GM18907 (cell line): Measurements from ENCODE around the gene NPAS3.

Experiments used
- ATAC-seq: cut with Tn5 transposase; IDR thresholded peaks from one replicate; pipeline ENCODE4 v1.9.1; 2021; ENCODE audit warnings: mild to moderate bottlenecking, moderate library complexity; ENCODE audit not compliant: unreplicated experiment

Gene NPAS3

DNA sequence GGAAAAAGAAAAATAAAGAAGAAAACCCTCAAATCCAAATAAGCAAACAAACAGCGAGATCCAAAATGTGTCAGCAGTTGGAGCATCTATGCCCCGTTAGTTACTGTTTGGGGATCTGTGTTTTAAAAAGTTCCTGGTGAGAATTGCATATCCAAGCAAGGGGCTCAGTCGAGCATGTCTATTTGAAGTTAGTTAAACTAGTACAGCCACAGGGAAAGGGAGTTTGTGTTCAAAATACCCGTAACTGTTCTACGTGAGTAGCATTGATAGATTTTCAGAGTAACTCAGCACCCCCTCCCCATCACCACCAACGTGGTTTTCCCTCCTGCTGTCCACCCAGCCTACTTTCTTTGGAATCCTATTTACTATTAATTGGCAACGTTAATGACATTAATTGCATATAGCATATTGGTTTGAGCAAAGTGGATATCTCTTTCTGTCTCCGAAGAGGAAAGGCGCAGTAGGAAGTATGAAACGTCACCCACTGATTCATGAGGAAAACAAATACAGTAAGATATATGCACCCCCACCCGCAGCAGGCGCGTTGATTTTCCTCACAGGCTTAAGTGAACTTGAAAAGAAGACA is 1.5 kb downstream of the NPAS3 start:
- no peak for ATAC-seq

DNA sequence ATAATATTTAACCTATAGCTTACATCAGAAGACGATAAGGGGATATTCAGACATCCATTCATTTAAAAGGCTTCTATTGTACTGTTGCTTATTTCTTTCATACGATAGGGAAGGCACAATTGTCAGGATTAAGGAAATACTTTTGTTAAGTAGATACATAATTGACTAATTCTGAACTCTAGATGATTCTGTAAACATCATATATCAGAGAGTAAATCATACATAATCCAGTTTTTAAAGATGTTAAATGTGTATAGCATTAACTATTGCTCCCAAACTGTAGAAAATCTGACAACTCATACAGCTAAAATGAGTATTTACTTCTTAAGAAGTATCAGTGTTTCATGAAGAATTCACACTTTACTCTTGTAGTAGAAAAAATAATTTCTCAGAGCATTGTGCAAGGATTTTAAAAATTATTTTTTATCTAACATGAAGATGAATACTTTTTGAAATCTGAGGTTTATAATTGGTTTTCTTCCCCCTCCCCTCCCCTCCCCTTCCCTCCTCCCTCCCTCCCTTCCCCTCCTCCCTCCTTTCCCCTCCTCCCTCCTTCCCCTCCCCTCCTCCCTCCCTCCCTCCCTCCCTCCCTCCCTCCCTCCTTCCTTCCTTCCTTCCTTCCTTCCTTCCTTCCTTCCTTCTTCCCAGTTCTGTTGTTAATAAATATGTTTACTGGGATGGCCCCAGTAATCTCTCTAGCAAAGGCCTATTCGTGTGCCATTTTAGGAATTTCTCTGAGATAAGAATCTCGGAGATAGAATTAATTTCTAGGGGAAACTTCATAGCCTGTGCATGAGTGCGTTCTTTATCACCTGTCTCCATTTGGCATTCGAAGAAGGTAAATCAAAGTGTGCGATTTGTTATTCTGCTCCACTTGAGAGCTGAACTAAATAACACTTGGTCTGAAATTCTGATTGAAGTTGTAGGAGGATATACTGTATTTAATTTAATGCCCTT is 2.3 kb downstream of the NPAS3 start:
- ATAC-seq, result no peak

DNA sequence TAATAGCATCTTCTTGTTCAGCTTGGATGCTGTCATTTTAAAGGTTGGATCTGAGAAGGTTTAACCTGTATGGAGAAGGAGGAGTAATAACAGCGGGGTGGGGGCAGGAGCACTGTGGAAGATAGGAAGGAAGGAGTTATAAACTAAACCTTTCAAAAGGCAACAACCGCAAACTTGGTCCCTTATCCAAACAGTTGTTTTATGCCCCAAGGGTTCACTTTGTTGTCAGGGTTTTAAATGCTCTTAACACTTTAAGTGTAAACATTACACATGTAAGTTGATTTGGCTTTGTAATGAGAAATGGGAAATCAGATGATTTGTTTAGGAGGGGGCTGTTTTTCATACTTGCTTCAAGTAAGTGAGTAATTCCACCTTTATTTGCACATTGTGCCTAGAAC is 3.0 kb downstream of the NPAS3 start:
- no peak for ATAC-seq

DNA sequence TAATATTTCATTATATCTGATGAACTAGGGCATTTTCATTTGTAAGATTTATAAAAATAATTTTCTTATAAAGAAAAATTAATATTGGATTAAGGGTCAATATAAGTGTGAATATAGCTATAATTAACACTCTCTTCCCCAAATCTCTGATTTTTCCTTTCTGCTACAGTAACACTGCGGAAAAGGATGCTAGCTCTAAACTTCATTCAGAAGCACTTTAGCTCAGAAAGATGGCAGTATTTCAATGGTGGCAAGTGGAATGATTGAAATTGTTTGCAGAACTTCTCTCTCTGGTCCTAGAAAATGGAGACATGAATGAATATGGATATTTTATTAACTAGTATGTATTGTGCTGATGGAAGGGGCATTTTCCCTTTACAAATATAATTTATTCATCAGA is 8.4 kb downstream of the NPAS3 start:
- no peak for ATAC-seq

DNA sequence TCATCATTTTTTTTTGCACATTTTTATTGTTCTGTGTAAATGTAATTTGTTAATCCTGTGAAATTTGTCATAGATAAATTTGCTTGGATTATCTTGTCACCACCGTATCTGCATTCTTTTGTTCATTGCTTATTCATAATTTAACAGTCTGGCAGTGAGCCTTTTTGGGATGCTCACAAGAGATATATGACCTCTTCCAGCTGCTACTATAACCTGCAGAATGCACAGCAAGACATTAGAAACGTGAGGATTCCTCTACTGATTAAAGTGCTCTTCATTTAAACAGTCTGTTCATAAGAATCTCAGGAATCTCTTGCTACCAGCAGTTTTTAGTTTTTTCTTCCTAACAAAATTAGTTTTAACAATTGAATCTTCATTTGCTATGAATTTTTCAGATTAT is 9.1 kb downstream of the NPAS3 start:
- no peak for ATAC-seq

DNA sequence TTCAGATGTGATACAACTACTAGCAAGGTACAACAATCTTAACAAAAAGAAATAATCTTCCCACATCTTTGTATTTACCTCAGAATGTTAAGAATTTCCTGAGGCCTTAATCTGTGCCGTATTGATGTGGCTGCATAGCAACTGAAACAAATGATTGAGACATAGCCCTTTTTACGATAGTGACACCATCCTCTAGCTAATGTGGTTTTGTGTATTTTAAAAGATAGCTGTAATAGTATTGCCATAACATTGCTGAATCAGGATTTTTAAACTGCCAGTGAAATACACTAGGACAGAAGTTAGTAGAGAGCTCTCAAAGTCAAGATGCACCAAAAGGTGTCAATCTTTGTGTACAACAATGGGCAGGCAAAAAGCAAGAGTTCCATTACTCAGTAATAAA is 11.9 kb downstream of the NPAS3 start:
- no peak for ATAC-seq

DNA sequence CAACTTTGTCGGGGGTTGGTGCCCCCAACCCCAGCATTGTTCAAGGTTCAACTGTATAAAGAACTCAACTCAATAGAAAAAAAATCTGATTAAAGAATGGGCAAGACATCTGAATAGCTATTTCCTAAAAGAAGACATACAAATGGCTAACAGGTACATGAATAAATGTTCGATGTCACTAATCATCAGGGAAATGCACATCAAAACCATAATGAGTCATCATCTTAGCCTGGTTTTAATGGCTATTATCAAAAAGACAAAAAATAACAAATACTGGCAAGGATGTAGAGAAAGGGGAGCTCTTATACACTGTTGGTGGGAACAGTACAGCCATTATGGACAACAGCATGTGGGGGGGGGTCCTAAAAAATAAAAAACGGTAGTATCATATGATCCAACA is 28.7 kb downstream of the NPAS3 start:
- no peak for ATAC-seq

DNA sequence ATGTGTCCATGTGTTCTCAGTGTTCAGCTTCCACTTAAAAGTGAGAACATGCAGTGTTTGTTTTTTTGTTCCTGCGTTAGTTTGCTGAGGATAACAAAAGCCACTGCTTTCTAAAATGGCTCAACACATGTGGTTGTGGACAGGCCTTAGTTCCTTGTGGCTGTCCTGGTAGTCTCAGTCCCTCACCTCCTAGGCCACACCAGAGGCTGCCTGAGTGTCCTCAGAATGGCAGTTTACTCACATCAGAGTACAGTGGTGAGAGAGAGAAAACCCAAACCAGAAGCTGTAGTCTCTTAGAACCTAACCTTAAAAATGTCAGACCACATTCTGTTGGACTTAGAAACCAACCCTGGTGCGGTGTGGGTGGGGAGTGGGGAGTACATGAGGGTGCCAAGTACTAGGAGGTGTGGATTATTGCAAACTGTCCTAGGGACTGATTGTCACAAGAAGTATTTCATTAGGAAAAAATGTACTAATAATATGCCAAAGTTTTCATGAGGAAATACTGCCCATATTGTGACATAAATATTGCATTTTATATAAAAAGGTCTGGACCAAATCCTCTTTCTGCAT is 30.4 kb downstream of the NPAS3 start:
- no peak for ATAC-seq

DNA sequence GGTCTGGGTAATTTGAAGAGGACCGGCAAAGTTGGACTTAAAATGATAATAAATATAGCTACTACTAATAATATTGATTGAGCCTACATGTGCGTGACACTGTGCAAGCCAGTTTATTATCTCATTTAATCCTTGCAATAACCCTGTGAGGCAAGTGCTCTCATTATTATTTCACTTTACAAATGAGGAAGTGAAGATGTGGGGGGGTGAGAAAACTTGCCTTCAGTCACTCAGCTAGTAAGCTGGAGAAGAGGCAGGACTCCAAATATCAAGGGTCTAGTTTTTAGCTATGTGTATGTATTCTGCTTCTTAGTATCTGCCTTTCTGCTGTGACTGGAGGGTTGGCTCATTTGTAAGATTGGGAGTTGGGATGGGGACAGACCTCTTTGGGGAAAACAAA is 39.2 kb downstream of the NPAS3 start:
- ATAC-seq, result no peak

DNA sequence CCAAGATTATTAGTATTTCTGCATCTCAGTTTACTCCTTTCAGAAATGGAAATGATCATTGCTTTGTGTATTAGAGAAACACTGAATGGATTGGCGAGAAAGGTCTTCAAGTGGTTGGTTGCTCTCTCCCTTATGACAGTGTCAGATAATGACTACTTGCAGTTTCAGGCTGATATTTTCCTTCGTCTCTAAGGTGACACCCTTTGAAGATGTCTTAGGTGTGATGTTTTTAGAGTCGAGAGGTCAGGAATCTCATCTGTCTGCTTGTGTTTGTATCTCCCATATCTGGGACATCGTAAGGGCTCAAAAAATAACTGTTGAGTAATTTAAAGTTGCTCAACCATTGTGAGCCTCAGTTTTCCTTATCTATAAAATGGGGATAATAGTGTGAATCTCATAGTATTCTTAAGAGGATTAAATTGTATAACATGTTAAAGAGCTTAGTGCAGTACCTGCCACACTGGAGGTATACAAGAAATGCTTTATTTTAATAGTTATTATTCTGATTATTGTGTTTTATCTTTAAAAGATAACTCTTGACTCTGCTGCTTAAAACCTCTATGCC is 40.1 kb downstream of the NPAS3 start:
- no peak for ATAC-seq

DNA sequence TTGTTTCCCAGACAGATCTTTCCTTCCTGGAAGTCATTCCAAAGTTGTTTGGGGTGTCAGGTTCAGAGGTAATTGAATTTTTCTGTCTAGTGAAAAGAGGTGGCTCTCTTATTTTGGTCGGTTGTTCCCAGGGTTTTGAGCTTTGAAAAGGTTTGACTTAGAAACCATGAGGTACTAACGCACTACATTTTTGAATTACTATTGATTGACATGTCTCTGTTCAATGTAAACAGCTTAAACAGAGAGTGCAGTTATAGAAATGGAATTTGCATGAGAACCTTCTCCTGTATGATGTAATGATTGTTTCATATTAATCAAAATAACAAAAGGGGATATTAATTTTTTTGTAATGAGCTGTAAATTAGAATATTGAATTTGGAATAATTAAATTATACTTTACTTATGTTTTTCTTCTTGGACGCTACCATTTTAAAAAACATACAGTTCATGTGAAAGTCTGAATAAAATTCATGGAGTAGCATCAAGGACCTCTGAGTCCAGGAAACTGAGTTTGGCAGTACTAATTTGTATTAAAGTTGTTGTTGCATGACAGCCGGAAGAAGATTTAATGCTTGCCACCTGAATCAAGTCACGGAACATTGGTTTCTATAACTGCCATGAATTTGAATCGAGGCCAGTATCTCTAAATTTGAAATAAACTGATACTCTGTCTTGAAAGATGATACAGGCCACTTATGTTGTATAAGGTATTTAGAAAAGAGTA is 41.7 kb downstream of the NPAS3 start:
- no peak for ATAC-seq

DNA sequence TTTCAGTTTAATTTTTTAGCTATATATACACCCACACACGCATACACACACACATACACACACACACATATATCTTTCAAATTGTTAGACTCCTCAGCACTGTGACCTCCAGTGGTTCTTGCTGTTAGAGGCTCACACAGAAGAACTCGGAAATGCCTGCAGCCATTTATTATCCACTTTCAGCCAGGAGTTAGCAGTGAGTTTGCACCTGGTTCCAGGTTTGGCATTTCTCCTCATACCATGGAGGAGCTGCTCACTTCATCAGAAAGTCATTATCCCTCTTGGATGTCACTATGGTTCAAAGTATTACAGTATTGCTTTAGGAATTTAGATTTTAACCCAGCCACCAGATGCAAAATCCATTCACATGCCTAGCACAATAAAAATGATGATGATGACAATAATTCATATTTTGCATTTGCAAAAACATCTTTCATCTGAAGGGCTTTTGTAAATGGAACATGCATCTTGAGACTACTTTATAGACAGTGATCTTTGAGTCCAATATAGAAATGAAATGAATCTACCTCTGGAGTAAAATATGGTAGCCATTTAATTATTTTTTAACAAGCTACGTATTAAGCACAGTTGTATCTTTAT is 42.3 kb downstream of the NPAS3 start:
- ATAC-seq, result no peak

DNA sequence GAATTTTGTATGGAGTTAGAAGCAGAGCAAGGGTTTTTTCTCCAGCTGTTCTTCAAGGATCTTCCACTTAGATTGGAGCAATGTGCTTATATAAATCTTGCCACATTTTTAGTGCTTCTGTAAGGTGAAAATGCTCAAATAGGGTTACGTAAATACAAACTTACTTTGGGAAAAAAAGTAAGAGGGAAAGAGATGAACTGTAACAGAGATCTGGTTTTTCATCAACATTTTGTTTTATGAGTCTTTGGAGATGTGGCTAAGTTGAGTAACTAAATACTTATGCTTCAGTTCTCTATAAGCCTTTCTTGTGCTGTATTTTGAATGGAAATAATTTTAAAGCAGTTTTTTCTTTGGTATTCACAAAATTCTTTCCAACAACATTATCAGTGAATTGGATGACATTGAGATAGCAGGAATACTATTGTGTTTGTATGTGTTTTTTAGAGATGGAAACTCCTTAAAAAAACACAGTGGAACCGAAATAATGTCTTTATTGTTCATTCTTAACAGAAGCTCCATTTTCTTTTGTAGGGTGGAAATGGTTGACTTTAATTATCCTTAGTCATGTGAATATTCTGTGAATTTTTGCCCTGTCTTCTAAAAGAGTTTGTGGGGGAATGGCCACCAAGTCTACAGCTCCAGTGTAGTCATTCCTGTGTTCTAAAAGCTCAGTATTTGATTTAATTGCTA is 45.7 kb downstream of the NPAS3 start:
- no peak for ATAC-seq

DNA sequence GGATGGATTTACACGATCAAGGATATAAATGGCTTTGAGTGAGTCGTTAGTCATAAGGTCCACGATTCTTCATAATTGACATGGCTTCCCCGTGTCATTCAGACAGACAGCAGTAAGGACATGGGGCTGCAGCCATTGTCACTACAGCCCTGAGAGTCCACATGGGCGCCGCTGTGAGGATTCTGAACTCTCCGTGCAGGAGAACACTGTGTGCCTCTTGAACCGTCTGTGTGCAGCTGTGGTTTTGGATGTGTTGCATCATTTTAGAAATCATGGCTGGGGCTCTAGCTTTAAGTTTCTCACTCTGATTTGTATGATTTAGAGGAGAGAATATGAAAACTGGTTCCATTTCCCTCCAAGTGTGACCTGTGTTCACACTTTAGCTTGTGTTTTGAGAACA is 47.2 kb downstream of the NPAS3 start:
- ATAC-seq, result no peak

DNA sequence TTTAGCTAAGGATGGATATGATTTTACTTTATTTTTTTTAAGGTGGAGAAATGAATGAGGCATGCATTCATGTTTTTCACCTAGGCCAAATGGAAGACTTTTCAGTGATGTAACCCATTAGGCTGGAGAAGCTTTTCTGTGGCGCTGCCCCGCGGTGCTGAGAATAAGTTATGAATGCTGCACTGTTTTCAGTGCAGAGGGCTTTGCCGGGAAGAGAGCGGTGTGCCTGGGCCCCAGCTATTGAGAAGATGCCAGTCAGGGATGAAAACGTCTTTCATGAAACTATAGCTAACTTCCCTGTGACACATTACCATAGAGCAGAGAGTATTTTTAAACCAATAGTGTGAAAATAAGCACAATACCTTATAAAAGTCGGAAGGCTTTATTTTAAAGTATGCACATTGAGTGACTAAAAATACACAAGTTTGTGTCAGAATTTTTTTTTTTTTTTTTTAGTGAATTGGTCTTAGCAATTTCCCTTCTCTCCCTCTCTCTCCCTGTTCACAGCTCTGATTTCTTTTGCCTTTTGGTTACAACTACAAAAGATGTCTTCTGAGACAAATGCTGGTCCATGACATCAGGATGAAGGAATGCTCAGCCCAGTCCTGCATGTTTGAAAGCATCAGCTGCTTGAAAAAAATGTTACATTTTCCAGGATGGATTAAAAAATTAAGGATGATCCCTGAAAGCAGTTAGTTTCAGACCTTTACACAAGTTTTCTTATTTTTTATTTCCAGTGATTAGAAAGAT is 48.3 kb downstream of the NPAS3 start:
- no peak for ATAC-seq

DNA sequence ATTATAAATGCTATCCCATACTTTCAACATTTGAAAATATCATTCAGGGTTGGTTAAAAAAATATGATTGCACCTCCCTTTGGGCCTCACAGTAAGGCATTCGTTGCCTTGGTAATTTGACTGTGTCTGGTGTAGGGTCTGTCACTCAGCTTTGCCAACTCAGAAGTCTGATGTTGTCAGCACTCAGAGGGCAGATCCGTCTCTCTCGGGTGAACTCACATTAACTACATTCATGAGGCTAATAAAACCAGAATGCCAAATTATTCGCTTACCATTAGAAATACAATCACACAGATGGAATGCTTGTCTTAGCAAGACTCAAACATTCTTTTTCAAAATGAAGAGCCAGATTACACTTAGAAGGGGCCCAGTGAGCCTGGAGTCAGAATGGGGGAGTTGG is 53.0 kb downstream of the NPAS3 start:
- no peak for ATAC-seq

DNA sequence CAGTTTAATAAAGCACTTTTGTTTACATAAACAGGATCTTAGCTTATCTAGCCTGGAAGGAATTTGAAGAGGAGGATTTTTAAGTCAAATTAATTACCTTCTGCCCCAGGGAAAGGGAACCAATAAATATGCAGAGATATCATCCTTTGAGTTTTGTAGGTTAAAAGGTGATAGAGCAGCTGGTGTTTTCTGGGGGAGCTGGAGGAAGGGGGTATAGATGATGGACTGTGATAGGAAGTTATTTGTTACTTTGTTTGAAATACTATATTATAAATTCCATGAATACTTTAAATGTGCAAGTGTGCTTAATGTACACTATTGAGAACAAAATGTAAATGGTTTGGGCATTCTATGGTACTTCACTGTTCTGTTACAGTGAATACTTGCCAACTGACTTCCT is 55.2 kb downstream of the NPAS3 start:
- no peak for ATAC-seq

DNA sequence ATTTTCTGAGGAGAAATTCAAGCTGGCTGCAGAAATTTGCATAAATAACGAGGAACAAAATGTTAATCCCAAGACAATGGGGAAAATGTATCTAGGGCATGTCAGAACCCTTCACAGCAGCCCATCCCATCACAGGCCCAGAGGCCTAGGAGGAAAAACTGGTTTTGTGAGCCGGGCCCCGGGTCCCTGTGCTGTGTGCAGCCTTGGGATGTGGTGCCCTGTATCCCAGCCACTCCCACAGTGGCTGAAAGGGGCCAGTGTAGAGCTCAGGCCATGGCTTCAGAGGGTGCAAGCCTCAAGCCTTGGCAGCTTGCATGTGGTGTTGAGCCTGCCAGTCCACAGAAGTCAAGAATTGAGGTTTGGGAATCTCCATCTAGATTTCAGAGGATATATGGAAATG is 57.7 kb downstream of the NPAS3 start:
- ATAC-seq, result no peak

DNA sequence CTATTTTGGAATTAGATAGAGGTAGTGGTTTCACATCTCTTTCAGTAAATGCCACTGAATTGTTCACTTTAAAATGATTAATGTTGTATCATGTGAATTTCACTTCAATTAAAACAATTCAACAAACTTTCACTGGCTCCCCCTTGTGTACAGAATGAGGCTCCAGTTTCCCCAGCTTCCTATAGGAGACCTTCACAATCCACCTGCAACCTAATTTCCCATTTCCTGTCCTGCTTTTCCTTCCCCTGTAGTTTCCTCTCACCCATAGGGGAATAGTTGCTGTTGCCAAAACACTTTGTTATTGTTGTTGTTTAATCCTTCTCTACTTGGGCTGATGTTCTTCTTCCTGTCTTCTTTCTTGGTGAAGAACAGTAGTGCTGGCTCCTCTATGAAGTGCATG is 59.8 kb downstream of the NPAS3 start:
- no peak for ATAC-seq

DNA sequence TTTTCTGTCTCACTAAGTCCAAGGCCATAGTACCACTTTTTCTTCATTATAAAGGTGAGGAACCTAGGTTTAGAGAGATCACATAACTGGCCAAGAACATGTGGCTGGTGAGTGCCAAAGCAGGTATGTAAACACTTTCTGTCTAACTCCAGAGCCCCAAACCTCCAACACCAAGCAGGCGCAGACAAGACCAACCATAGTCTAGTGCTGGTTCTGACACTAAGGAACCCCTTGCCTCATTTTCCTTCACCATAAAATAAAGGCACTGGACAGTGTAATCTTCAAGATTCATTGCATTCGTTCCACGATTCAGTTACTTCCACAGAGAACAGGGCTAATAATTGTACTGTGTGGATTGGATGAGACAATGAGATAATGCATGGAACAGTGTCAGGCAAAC is 71.0 kb downstream of the NPAS3 start:
- ATAC-seq, result no peak
